ENCODE measurements around the gene MYOG.

- TF ChIP-seq CTCF (conservative IDR thresholded peaks at IDR 0.05; ENCODE audit: low read depth, low read length) (no peak), EZH2phosphoT487 (IDR thresholded peaks at IDR 0.05; ENCODE audit: borderline replicate concordance, low read length) (no peak), EZH2 (IDR thresholded peaks at IDR 0.05; ENCODE audit: low read length, unreplicated experiment) (no peak)
Measured at GRCh38 chr1:203076031-203076511, 9.7 kb downstream of the MYOG start.
